ENCODE data around the gene SPRY1. TPM values are rescaled to one million over a fixed set of nuclear protein-coding genes. Genes with fewer than 3 reads are reported as not detected.
A peak's percentile ranks its signal among the peaks of the same experiment; 100 is the strongest.

Gene SPRY1
- total RNA-seq, 2 experiments from 2014 or later = 137 to 144 TPM

GRCh38 chr4:123421937-123422781 lies 25.6 kb downstream of the SPRY1 start:
- ATAC-seq (peak; percentile 50), DNase-seq (no peak)
- no peak for TF ChIP-seq CTCF (IDR thresholded peaks at IDR 0.05)
- ChIA-PET POLR2A (interaction anchor here (0.6 to 5.7 kb wide), 5 partner anchors 10 to 25 kb away, joined by 3 to 45 read pairs (median 5); partner anchors contain the start of gene SPRY1), CTCF (interaction anchor here (0.8 to 2.3 kb wide), 4 partner anchors 21 to 142 kb away, joined by 3 to 7 read pairs (median 4); no protein-coding TSS in a partner anchor)
- H3K9me3 Mint-ChIP-seq = peaks cover 4% of the 10 kb centered on the region
- peaks cover 3% of the 10 kb centered on the region for H3K36me3 Mint-ChIP-seq (ENCODE audit: low read depth)
- H3K4me1 Mint-ChIP-seq (ENCODE audit: low read depth) = peaks cover 72% of the 10 kb centered on the region
- intact Hi-C loops (cut with micrococcal nuclease) = loop anchor here (2.0 to 5.0 kb wide), 3 partner anchors 21 to 60 kb away; partner anchors contain the start of gene SPRY1
- peak overlapping the region; percentile 72 for H3K4me3 Mint-ChIP-seq
- no peaks in the 10 kb centered on the region for H3K27me3 Mint-ChIP-seq
- peak overlapping the region; percentile 100 for H3K27ac Mint-ChIP-seq

DNA sequence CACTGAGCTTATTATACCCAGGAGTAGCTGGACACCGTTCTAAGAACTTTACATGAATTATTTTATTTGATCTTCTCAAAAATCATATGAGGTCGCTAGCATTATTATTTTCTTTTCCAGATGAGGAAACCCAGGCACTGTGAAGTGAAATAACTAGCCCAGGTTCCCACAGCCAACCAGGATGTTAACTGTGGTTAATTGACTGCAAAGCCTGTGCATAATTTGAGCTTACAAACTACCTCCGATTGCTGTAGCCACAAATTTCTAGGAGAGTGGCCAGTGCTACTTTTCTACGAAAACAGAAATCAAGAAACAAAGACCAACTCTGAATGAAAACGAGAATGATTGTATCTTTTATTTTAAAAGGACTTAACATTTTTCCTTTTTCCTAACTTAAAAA lies 27.2 kb downstream of the SPRY1 start:
- H3K9me3 Mint-ChIP-seq = peaks cover 13% of the 10 kb centered on the region
- peak overlapping the region; percentile 100 for H3K27ac Mint-ChIP-seq
- POLR2A ChIA-PET = interaction anchor here (1.0 to 1.2 kb wide), 2 partner anchors 20 to 25 kb away, joined by 3 read pairs; no protein-coding TSS in a partner anchor
- DNase-seq (peak; percentile 48), ATAC-seq (no peak)
- H3K4me1 Mint-ChIP-seq (ENCODE audit: low read depth) = peaks cover 56% of the 10 kb centered on the region
- TF ChIP-seq CTCF (IDR thresholded peaks at IDR 0.05) = no peak
- CTCF ChIA-PET = interaction anchor here (0.9 to 1.7 kb wide), 4 partner anchors 12 to 141 kb away, joined by 4 to 5 read pairs (median 4); no protein-coding TSS in a partner anchor
- H3K27me3 Mint-ChIP-seq = no peaks in the 10 kb centered on the region
- peak overlapping the region; percentile 72 for H3K4me3 Mint-ChIP-seq
- H3K36me3 Mint-ChIP-seq (ENCODE audit: low read depth) = peaks cover 14% of the 10 kb centered on the region
- intact Hi-C loops (cut with micrococcal nuclease) = loop anchor here (5.0 kb wide), 1 partner anchor 58 kb away; no protein-coding TSS in a partner anchor

DNA sequence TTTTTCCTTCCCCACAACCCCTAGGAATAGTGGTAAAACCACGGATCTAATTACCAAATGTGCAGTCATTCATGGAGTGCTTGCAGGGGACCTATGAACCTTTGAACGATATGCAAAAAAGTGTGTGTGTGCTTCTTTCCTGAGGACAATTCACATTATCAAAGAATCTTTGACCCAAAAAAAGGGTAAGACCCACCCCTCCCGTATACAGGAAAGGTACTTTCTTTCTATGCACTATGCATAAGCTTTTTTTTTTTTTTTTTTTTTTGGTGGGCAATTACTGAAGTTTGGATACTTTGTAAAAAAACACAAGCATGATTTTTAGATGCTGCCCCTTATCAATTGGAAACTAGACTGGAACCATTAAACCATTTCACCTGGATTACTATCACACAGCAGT lies 31.4 kb downstream of the SPRY1 start:
- TF ChIP-seq CTCF (IDR thresholded peaks at IDR 0.05) = no peak
- ATAC-seq (no peak), DNase-seq (no peak)
- Mint-ChIP-seq H3K27ac (no peak overlapping the region), H3K36me3 (ENCODE audit: low read depth) (peaks cover 23% of the 10 kb centered on the region), H3K27me3 (no peaks in the 10 kb centered on the region), H3K4me3 (no peak overlapping the region), H3K4me1 (ENCODE audit: low read depth) (peaks cover 34% of the 10 kb centered on the region), H3K9me3 (peaks cover 17% of the 10 kb centered on the region)
- ChIA-PET CTCF (no interaction called here), POLR2A (no interaction called here)
- intact Hi-C loops (cut with micrococcal nuclease) = no loop called here

DNA sequence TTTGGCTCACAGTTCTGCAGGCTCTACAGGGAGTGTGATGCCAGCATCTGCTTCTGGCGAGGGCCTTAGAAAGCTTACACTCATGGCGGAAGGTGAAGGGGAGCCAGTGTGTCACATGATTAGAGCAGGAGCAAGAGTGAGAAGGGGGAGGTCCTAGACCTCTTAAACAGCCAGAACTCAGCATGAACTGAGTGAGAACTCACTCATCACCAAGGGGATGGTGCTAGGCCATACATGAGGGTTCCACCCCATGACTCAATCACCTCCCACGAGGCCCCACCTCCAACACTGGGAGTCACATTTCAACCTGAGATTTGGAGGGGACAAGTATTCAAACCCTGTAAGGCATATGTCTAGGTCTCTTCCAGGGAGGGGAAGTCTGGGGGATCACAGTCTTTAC lies 33.4 kb downstream of the SPRY1 start:
- ATAC-seq = peak; percentile 99
- peaks cover 21% of the 10 kb centered on the region for H3K9me3 Mint-ChIP-seq
- peaks cover 17% of the 10 kb centered on the region for H3K4me1 Mint-ChIP-seq (ENCODE audit: low read depth)
- intact Hi-C loops (cut with micrococcal nuclease) = no loop called here
- peak overlapping the region; percentile 71 for H3K27ac Mint-ChIP-seq
- H3K27me3 Mint-ChIP-seq = no peaks in the 10 kb centered on the region
- no peak overlapping the region for H3K4me3 Mint-ChIP-seq
- POLR2A ChIA-PET = no interaction called here
- peak; percentile 78 for DNase-seq
- TF ChIP-seq CTCF (IDR thresholded peaks at IDR 0.05) = no peak
- CTCF ChIA-PET = no interaction called here
- H3K36me3 Mint-ChIP-seq (ENCODE audit: low read depth) = peaks cover 23% of the 10 kb centered on the region

- no peaks in the 10 kb centered on the region for H3K27me3 Mint-ChIP-seq
- peaks cover 17% of the 10 kb centered on the region for H3K4me1 Mint-ChIP-seq (ENCODE audit: low read depth)
- H3K9me3 Mint-ChIP-seq = peaks cover 21% of the 10 kb centered on the region
- no peak overlapping the region for H3K27ac Mint-ChIP-seq
- H3K4me3 Mint-ChIP-seq = no peak overlapping the region
- H3K36me3 Mint-ChIP-seq (ENCODE audit: low read depth) = peaks cover 23% of the 10 kb centered on the region
- DNase-seq (no peak), ATAC-seq (no peak)
- no peak for TF ChIP-seq CTCF (IDR thresholded peaks at IDR 0.05)
- CTCF ChIA-PET = no interaction called here
- intact Hi-C loops (cut with micrococcal nuclease) = no loop called here
- POLR2A ChIA-PET = no interaction called here
Measured at GRCh38 chr4:123430501-123430900, 33.9 kb downstream of the SPRY1 start.
